Neural cell (in vitro differentiated cells): ENCODE results near the gene LRRC27. TPM values are rescaled to one million over a fixed set of nuclear protein-coding genes. Genes with fewer than 3 reads are reported as not detected.

Experiments used
- H2AFZ ChIP-seq: fragments of 200-600, 300-800 bp; sonication (generic), shearing (Covaris generic); 2 replicates; pipeline ENCODE4 v1.6.0; 2014; ENCODE audit warnings: low read depth, mild to moderate bottlenecking, antibody characterized with exemption, low read length, moderate library complexity
- H3F3A ChIP-seq: fragments of 200-600 bp; shearing (Covaris generic); 2 replicates; pipeline ENCODE4 v1.6.1; 2016; ENCODE audit warnings: mild to moderate bottlenecking, moderate library complexity, mixed read lengths, antibody characterized with exemption, low read length; ENCODE audit not compliant: insufficient read depth, poor library complexity, severe bottlenecking
- H3K27ac ChIP-seq: fragments of 200-600, 300-800 bp; sonication (generic), shearing (Covaris generic); 2 replicates; pipeline ENCODE4 v1.5.1; 2014; ENCODE audit warnings: mild to moderate bottlenecking, low read length, moderate library complexity
- H3K27me3 ChIP-seq: fragments of 300-800, 200-600 bp; sonication (generic), shearing (Covaris generic); 2 replicates; pipeline ENCODE4 v1.6.0; 2014; ENCODE audit warnings: mild to moderate bottlenecking, low read depth, low read length, moderate library complexity; ENCODE audit not compliant: insufficient read depth
- H3K36me3 ChIP-seq: fragments of 300-800, 200-600 bp; sonication (generic), shearing (Covaris generic); 2 replicates; pipeline ENCODE4 v1.5.1; 2014; ENCODE audit warnings: mild to moderate bottlenecking, antibody characterized with exemption, low read length, moderate library complexity; ENCODE audit not compliant: insufficient read depth
- H3K4me2 ChIP-seq: fragments of 300-800, 200-600 bp; sonication (generic), shearing (Covaris generic); 2 replicates; pipeline ENCODE4 v1.6.0; 2014; ENCODE audit warnings: mild to moderate bottlenecking, low read length
- H3K4me3 ChIP-seq: fragments of 300-800, 200-600 bp; sonication (generic), shearing (Covaris generic); 2 replicates; pipeline ENCODE4 v1.5.1; 2014; ENCODE audit warnings: mild to moderate bottlenecking, low read length, moderate library complexity
- H3K79me2 ChIP-seq: fragments of 200-600 bp; shearing (Covaris generic); replicated peaks from 2 replicates; pipeline ENCODE4 v1.6.0; 2014; ENCODE audit warnings: mild to moderate bottlenecking, low read length, moderate library complexity; ENCODE audit not compliant: insufficient read depth
- H3K9ac ChIP-seq: fragments of 300-800, 200-600 bp; sonication (generic), shearing (Covaris generic); 2 replicates; pipeline ENCODE4 v1.6.1; 2016; ENCODE audit warnings: mild to moderate bottlenecking, low read length, mixed read lengths
- H3K9me2 ChIP-seq: fragments of 200-600 bp; shearing (Covaris generic); 2 replicates; pipeline ENCODE4 v1.6.1; 2016; ENCODE audit warnings: mild to moderate bottlenecking, low read length, mixed read lengths; ENCODE audit not compliant: insufficient read depth
- H3K9me3 ChIP-seq: fragments of 200-600, 300-800 bp; sonication (generic), shearing (Covaris generic); 2 replicates; pipeline ENCODE4 v1.6.1; 2016; ENCODE audit warnings: mild to moderate bottlenecking, mixed run types, low read length, moderate library complexity, mixed read lengths
- H4K20me1 ChIP-seq: fragments of 200-600 bp; shearing (Covaris generic); 2 replicates; pipeline ENCODE4 v1.6.1; 2016; ENCODE audit warnings: mild to moderate bottlenecking, mixed run types; ENCODE audit not compliant: insufficient read depth
- EP300 ChIP-seq: fragments of 450-650 bp; conservative IDR thresholded peaks from 2 replicates; pipeline ENCODE4 v1.6.1; 2014; ENCODE audit warnings: antibody characterized with exemption, mild to moderate bottlenecking, moderate library complexity; ENCODE audit not compliant: poor library complexity, severe bottlenecking
- EZH2 ChIP-seq: fragments of 200-600, 300-800 bp; shearing (Covaris generic), sonication (generic); IDR thresholded peaks from 2 replicates; pipeline ENCODE4 v1.6.1; 2014; ENCODE audit warnings: antibody characterized with exemption, low read length, borderline replicate concordance, mild to moderate bottlenecking; ENCODE audit not compliant: insufficient read depth, poor library complexity, severe bottlenecking
- POLR2AphosphoS5 ChIP-seq: IDR thresholded peaks from 2 replicates; pipeline ENCODE4 v1.6.1; 2012
- RAD21 ChIP-seq: fragments of 450-650 bp; conservative IDR thresholded peaks from 2 replicates; pipeline ENCODE4 v1.6.1; 2014; ENCODE audit warnings: antibody characterized with exemption, mild to moderate bottlenecking, moderate library complexity
- REST ChIP-seq: IDR thresholded peaks from 2 replicates; pipeline ENCODE4 v1.6.1; 2012; ENCODE audit warnings: borderline replicate concordance
- SMC3 ChIP-seq: fragments of 450-650 bp; conservative IDR thresholded peaks from 2 replicates; pipeline ENCODE4 v1.6.1; 2014; ENCODE audit warnings: antibody characterized with exemption, mild to moderate bottlenecking, moderate library complexity; ENCODE audit not compliant: poor library complexity
- TAF1 ChIP-seq: IDR thresholded peaks from 2 replicates; pipeline ENCODE4 v1.6.1; 2012; ENCODE audit warnings: low read depth
- polyA plus RNA-seq: library from polyadenylated mRNA; depleted of rRNA; stranded (reverse); fragments of >200 nt; gene quantifications from 2 replicates; pipeline ENCODE4 v1.2.3, GENCODE V29; 2014

The LRRC27 gene
- polyA plus RNA-seq, 1 donor from 2014 or later: 26.7 TPM

- Histone ChIP-seq H3K27me3 (no peaks in the 10 kb centered on the region), H3K79me2 (no peaks in the 10 kb centered on the region), H3K4me2 (no peak overlapping the region), H3K4me3 (no peak overlapping the region), H3K36me3 (no peaks in the 10 kb centered on the region), H4K20me1 (no peaks in the 10 kb centered on the region), H3K9me2 (no peaks in the 10 kb centered on the region), H2AFZ (no peak overlapping the region), H3K9ac (no peak overlapping the region), H3F3A (no peaks in the 10 kb centered on the region), H3K27ac (no peak overlapping the region), H3K9me3 (no peaks in the 10 kb centered on the region)
- no peak for TF ChIP-seq EP300
- no peak for TF ChIP-seq REST
- TF ChIP-seq POLR2AphosphoS5: no peak
- TF ChIP-seq EZH2: no peak
- no peak for TF ChIP-seq TAF1
- TF ChIP-seq SMC3: no peak
- no peak for TF ChIP-seq RAD21
These were observed 41.4 kb downstream of the LRRC27 start for GRCh38 chr10:132373241-132373955.

GRCh38 chr10:132374176-132374575 lies 42.2 kb downstream of the LRRC27 start:
- Histone ChIP-seq H4K20me1 (no peaks in the 10 kb centered on the region), H3K4me3 (no peak overlapping the region), H3K27me3 (no peaks in the 10 kb centered on the region), H3K4me2 (no peak overlapping the region), H3K27ac (no peak overlapping the region), H2AFZ (no peak overlapping the region), H3K36me3 (no peaks in the 10 kb centered on the region), H3K9me2 (no peaks in the 10 kb centered on the region), H3K9ac (no peak overlapping the region), H3K79me2 (no peaks in the 10 kb centered on the region), H3F3A (no peaks in the 10 kb centered on the region), H3K9me3 (no peaks in the 10 kb centered on the region)
- TF ChIP-seq TAF1 (no peak), POLR2AphosphoS5 (no peak), RAD21 (no peak), REST (no peak), EZH2 (no peak), SMC3 (no peak)
